Measurements from ENCODE around the gene AOPEP.

GRCh38 chr9:94705162-94705702 is 21.3 kb upstream of the AOPEP start:
- TF ChIP-seq POLR2AphosphoS5 (IDR thresholded peaks at IDR 0.05) (no peak), CTCF (IDR thresholded peaks at IDR 0.05 in 8 of 11, conservative IDR thresholded peaks at IDR 0.05 in 3 of 11) (no peak), POLR2A (IDR thresholded peaks at IDR 0.05) (no peak)

All from spleen (tissue), 7 donors.